ENCODE measurements around the gene TMEM151A.

Gene TMEM151A

GRCh38 chr11:66261578-66261977, 30.1 kb upstream of the TMEM151A start:
- Mint-ChIP-seq H3K4me1 (peaks cover 18% of the 10 kb centered on the region), H3K36me3 (ENCODE audit: low read depth) (peaks cover 29% of the 10 kb centered on the region), H3K4me3 (no peak overlapping the region), H3K27me3 (ENCODE audit: low read depth, poor library complexity) (no peaks in the 10 kb centered on the region), H3K27ac (no peak overlapping the region), H3K9me3 (no peaks in the 10 kb centered on the region)
- no peak for DNase-seq
- TF ChIP-seq CTCF (IDR thresholded peaks at IDR 0.05): no peak

- no peak overlapping the region for H3K4me3 Mint-ChIP-seq
Observed at GRCh38 chr11:66262191-66262590, 29.5 kb upstream of the TMEM151A start.

GRCh38 chr11:66262696-66263095, 29.0 kb upstream of the TMEM151A start:
- Mint-ChIP-seq H3K27me3 (ENCODE audit: low read depth, poor library complexity) (no peaks in the 10 kb centered on the region), H3K9me3 (no peaks in the 10 kb centered on the region), H3K4me1 (peaks cover 21% of the 10 kb centered on the region), H3K36me3 (ENCODE audit: low read depth) (peaks cover 29% of the 10 kb centered on the region), H3K27ac (no peak overlapping the region), H3K4me3 (no peak overlapping the region)
- no peak for TF ChIP-seq CTCF (IDR thresholded peaks at IDR 0.05)
- no peak for DNase-seq

More at GRCh38 chr11:66262191-66262590, 29.5 kb upstream of the TMEM151A start:
- Mint-ChIP-seq H3K27ac (no peak overlapping the region), H3K4me1 (peaks cover 18% of the 10 kb centered on the region), H3K9me3 (no peaks in the 10 kb centered on the region), H3K27me3 (ENCODE audit: low read depth, poor library complexity) (no peaks in the 10 kb centered on the region), H3K36me3 (ENCODE audit: low read depth) (peaks cover 29% of the 10 kb centered on the region)
- DNase-seq: no peak
- TF ChIP-seq CTCF (IDR thresholded peaks at IDR 0.05): no peak

- Mint-ChIP-seq H3K27ac (no peak overlapping the region), H3K9me3 (no peaks in the 10 kb centered on the region), H3K36me3 (ENCODE audit: low read depth) (peaks cover 29% of the 10 kb centered on the region), H3K27me3 (ENCODE audit: low read depth, poor library complexity) (no peaks in the 10 kb centered on the region), H3K4me3 (no peak overlapping the region), H3K4me1 (peaks cover 23% of the 10 kb centered on the region)
- no peak for TF ChIP-seq CTCF (IDR thresholded peaks at IDR 0.05)
- DNase-seq: no peak
Observed at GRCh38 chr11:66263231-66263630, 28.5 kb upstream of the TMEM151A start.

GRCh38 chr11:66263785-66264184, 27.9 kb upstream of the TMEM151A start:
- Mint-ChIP-seq H3K36me3 (ENCODE audit: low read depth) (peaks cover 27% of the 10 kb centered on the region), H3K9me3 (no peaks in the 10 kb centered on the region), H3K27ac (no peak overlapping the region), H3K27me3 (ENCODE audit: low read depth, poor library complexity) (no peaks in the 10 kb centered on the region), H3K4me1 (peaks cover 21% of the 10 kb centered on the region), H3K4me3 (no peak overlapping the region)
- TF ChIP-seq CTCF (IDR thresholded peaks at IDR 0.05): no peak
- DNase-seq: no peak

- no peak overlapping the region for H3K4me3 Mint-ChIP-seq
- H3K9me3 Mint-ChIP-seq: no peaks in the 10 kb centered on the region
- no peaks in the 10 kb centered on the region for H3K27me3 Mint-ChIP-seq (ENCODE audit: low read depth, poor library complexity)
- peaks cover 20% of the 10 kb centered on the region for H3K4me1 Mint-ChIP-seq
- H3K36me3 Mint-ChIP-seq (ENCODE audit: low read depth): peaks cover 21% of the 10 kb centered on the region
- no peak for DNase-seq
- H3K27ac Mint-ChIP-seq: no peak overlapping the region
- TF ChIP-seq CTCF (IDR thresholded peaks at IDR 0.05): no peak
Observed at GRCh38 chr11:66264383-66264782, 27.3 kb upstream of the TMEM151A start.

Data from nephron progenitor cell (in vitro differentiated cells).